ENCODE results near the gene SERGEF. TPM values are rescaled to one million over a fixed set of nuclear protein-coding genes. Genes with fewer than 3 reads are reported as not detected.

Gene SERGEF
- total RNA-seq, 1 donor: 16.9 TPM

DNA sequence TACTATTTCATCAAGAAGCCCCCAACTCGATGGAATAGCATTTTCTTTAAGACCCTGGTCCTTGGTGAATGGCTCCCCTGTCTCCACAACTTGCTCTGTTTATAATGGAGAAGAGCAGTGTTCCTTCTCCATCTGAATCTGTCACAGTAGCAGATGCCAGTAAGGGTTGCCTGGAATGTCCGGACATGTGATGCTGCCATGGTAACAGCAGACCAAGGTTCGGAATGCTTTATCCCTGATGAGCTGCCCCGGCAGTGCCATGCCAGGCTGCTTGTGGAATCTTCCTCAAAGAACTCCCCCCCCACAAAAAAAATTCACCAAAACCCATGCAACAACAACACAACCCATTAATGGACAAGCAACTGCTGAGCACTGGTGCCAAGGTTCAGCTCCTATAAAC, 205.8 kb downstream of the SERGEF start:
- no peak for TF ChIP-seq CTCF (IDR thresholded peaks at IDR 0.05; ENCODE audit: insufficient read depth, low read length)
- H3K4me3 ChIP-seq (ENCODE audit: low read depth, low read length): no peak overlapping the region
- DNase-seq (ENCODE audit: low read depth): no peak

- no peak overlapping the region for H3K4me3 ChIP-seq (ENCODE audit: low read depth, low read length)
- no peak for DNase-seq (ENCODE audit: low read depth)
- TF ChIP-seq CTCF (IDR thresholded peaks at IDR 0.05; ENCODE audit: insufficient read depth, low read length): no peak
These were observed 207.0 kb downstream of the SERGEF start for GRCh38 chr11:17805873-17806272.

GRCh38 chr11:17805043-17805442, 207.8 kb downstream of the SERGEF start:
- TF ChIP-seq CTCF (IDR thresholded peaks at IDR 0.05; ENCODE audit: insufficient read depth, low read length): no peak
- DNase-seq (ENCODE audit: low read depth): no peak

GRCh38 chr11:17803754-17804334, 209.0 kb downstream of the SERGEF start:
- no peak overlapping the region for H3K4me3 ChIP-seq (ENCODE audit: low read depth, low read length)
- TF ChIP-seq CTCF (IDR thresholded peaks at IDR 0.05; ENCODE audit: insufficient read depth, low read length): no peak
- DNase-seq (ENCODE audit: low read depth): no peak

More at GRCh38 chr11:17805043-17805442, 207.8 kb downstream of the SERGEF start:
- no peak overlapping the region for H3K4me3 ChIP-seq (ENCODE audit: low read depth, low read length)

GRCh38 chr11:17802491-17802890, 210.4 kb downstream of the SERGEF start:
- no peak for DNase-seq (ENCODE audit: low read depth)
- TF ChIP-seq CTCF (IDR thresholded peaks at IDR 0.05; ENCODE audit: insufficient read depth, low read length): no peak
- no peak overlapping the region for H3K4me3 ChIP-seq (ENCODE audit: low read depth, low read length)

DNA sequence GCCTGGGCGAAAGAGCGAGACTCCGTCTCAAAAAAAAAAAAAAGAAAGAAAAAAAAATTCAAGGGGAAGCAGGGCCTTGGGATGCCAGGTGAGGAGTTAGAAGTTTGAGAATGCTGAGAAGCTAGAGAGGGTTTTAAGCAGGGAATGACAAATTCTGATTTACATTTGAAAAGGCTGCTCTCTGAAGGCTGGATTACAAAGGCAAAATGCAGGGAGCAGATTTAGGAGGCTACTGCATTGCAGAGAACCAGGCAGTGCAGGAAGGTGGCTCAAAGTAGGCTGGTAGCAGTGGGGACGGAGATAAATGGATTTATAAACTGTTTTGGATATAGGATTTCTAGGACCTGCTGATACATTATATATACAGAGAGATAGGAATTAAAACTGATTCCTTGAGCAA, 211.7 kb downstream of the SERGEF start:
- DNase-seq (ENCODE audit: low read depth): no peak
- no peak for TF ChIP-seq CTCF (IDR thresholded peaks at IDR 0.05; ENCODE audit: insufficient read depth, low read length)
- H3K4me3 ChIP-seq (ENCODE audit: low read depth, low read length): no peak overlapping the region

GRCh38 chr11:17799147-17799546, 213.7 kb downstream of the SERGEF start:
- DNase-seq (ENCODE audit: low read depth): no peak
- no peak overlapping the region for H3K4me3 ChIP-seq (ENCODE audit: low read depth, low read length)
- no peak for TF ChIP-seq CTCF (IDR thresholded peaks at IDR 0.05; ENCODE audit: insufficient read depth, low read length)

Data from fibroblast of the aortic adventitia (primary cell).